Tibial nerve (tissue), 3 donors: Measurements from ENCODE around the gene METAP1D.
"Not testable (repeated sequence)": the region's sequence is repeated elsewhere in the genome, so short reads cannot be mapped to it uniquely, and the experiment has no call there.

Source experiments
- POLR2A ChIP-seq, 2 donors: fragments of 450-650 bp; IDR thresholded peaks; one replicate each; pipeline ENCODE4 v1.6.1; 2017; ENCODE audit warnings: antibody characterized with exemption in 2 of 2, mild to moderate bottlenecking in 2 of 2, moderate library complexity in 2 of 2
- TF ChIP-seq, protein P1 (sequence below), 5 experiments: fragments of 200-600 bp in 3 of 5; fragments of 450-650 bp in 2 of 5; sonication (generic) in 3 of 5; IDR thresholded peaks; one replicate each; pipeline ENCODE4 v1.5.1; 2016 to 2019; ENCODE audit warnings: antibody characterized with exemption in 5 of 5, mild to moderate bottlenecking in 3 of 5, moderate library complexity in 2 of 5

DNA sequence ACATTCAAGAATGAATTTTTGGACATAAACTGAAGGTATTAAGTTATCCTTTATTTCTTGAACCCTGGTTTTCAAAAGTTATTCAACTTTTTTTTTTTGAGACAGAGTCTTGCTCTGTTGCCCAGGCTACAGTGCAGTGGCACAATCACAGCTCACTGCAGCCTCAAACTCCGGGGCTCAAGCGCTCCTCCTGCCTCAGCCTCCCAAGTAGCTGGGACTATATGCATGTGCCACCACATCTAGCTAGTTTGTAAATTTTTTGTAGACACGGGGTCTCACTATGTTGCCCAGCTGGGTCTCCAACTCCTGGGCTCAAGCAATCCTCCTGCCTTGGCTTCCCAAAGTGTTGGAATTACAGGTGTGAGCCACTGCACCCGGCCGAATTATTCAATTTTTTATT, 2.7 kb upstream of the METAP1D start:
- TF ChIP-seq POLR2A (IDR thresholded peaks at IDR 0.05) = not testable (repeated sequence)
- TF ChIP-seq, protein P1, sequence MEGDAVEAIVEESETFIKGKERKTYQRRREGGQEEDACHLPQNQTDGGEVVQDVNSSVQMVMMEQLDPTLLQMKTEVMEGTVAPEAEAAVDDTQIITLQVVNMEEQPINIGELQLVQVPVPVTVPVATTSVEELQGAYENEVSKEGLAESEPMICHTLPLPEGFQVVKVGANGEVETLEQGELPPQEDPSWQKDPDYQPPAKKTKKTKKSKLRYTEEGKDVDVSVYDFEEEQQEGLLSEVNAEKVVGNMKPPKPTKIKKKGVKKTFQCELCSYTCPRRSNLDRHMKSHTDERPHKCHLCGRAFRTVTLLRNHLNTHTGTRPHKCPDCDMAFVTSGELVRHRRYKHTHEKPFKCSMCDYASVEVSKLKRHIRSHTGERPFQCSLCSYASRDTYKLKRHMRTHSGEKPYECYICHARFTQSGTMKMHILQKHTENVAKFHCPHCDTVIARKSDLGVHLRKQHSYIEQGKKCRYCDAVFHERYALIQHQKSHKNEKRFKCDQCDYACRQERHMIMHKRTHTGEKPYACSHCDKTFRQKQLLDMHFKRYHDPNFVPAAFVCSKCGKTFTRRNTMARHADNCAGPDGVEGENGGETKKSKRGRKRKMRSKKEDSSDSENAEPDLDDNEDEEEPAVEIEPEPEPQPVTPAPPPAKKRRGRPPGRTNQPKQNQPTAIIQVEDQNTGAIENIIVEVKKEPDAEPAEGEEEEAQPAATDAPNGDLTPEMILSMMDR (IDR thresholded peaks at IDR 0.05) = not testable (repeated sequence)
